Measurements from ENCODE around the gene LRP1B. TPM values are rescaled to one million over a fixed set of nuclear protein-coding genes. Genes with fewer than 3 reads are reported as not detected.

LRP1B gene
- total and polyA plus RNA-seq, 2 of the 8 experiments (the other 6 are each of a cell fraction or from before 2014, with no cell fraction given), result 0.03 TPM; not detected in 1

DNA sequence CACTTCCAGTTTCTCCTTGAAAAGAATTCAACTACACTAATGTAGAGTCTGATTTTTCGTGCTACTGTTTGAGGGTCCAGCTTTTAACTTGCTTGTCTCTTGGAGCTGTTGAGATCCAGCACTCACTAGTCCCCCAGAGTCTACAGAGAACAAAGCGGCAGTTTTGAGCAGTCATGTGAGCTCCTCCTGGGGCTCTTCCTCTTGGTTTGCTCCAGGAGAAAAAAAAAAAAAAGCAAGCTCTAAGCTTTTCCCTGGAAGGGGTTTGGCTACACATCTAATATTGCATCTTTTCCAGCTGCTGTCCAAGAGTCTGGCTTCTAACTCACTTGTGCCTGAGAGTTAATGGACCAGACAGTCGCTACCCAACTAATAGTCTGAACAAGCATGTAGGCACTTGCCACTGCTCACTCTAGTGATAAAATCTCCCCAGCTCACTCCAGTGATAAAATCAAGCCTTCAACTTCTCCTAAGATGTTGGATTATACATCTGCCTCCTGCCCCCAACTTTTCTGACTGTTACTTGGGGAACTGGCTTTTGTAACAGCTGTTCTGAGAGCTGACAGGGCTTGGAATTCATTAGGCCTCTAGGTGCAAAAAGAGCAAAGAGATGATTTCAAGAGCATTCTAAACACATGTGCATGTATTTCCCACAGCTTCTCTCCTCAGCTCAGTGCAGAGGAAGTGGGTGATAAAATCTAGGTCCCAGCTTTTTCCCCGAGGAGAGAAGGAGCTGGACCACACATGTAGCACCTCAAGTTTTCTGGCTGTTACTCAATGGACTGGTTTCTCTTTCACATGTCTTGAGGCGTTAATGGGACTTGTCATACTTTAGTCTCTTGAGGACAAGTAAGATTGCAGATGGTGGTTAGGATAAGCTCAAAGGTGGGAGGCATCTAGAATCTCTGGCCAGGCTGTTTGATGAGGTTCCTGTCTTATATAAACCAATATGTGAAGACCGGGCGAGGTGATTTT lies 750.5 kb downstream of the LRP1B start (continued):
- TF ChIP-seq, protein P1, sequence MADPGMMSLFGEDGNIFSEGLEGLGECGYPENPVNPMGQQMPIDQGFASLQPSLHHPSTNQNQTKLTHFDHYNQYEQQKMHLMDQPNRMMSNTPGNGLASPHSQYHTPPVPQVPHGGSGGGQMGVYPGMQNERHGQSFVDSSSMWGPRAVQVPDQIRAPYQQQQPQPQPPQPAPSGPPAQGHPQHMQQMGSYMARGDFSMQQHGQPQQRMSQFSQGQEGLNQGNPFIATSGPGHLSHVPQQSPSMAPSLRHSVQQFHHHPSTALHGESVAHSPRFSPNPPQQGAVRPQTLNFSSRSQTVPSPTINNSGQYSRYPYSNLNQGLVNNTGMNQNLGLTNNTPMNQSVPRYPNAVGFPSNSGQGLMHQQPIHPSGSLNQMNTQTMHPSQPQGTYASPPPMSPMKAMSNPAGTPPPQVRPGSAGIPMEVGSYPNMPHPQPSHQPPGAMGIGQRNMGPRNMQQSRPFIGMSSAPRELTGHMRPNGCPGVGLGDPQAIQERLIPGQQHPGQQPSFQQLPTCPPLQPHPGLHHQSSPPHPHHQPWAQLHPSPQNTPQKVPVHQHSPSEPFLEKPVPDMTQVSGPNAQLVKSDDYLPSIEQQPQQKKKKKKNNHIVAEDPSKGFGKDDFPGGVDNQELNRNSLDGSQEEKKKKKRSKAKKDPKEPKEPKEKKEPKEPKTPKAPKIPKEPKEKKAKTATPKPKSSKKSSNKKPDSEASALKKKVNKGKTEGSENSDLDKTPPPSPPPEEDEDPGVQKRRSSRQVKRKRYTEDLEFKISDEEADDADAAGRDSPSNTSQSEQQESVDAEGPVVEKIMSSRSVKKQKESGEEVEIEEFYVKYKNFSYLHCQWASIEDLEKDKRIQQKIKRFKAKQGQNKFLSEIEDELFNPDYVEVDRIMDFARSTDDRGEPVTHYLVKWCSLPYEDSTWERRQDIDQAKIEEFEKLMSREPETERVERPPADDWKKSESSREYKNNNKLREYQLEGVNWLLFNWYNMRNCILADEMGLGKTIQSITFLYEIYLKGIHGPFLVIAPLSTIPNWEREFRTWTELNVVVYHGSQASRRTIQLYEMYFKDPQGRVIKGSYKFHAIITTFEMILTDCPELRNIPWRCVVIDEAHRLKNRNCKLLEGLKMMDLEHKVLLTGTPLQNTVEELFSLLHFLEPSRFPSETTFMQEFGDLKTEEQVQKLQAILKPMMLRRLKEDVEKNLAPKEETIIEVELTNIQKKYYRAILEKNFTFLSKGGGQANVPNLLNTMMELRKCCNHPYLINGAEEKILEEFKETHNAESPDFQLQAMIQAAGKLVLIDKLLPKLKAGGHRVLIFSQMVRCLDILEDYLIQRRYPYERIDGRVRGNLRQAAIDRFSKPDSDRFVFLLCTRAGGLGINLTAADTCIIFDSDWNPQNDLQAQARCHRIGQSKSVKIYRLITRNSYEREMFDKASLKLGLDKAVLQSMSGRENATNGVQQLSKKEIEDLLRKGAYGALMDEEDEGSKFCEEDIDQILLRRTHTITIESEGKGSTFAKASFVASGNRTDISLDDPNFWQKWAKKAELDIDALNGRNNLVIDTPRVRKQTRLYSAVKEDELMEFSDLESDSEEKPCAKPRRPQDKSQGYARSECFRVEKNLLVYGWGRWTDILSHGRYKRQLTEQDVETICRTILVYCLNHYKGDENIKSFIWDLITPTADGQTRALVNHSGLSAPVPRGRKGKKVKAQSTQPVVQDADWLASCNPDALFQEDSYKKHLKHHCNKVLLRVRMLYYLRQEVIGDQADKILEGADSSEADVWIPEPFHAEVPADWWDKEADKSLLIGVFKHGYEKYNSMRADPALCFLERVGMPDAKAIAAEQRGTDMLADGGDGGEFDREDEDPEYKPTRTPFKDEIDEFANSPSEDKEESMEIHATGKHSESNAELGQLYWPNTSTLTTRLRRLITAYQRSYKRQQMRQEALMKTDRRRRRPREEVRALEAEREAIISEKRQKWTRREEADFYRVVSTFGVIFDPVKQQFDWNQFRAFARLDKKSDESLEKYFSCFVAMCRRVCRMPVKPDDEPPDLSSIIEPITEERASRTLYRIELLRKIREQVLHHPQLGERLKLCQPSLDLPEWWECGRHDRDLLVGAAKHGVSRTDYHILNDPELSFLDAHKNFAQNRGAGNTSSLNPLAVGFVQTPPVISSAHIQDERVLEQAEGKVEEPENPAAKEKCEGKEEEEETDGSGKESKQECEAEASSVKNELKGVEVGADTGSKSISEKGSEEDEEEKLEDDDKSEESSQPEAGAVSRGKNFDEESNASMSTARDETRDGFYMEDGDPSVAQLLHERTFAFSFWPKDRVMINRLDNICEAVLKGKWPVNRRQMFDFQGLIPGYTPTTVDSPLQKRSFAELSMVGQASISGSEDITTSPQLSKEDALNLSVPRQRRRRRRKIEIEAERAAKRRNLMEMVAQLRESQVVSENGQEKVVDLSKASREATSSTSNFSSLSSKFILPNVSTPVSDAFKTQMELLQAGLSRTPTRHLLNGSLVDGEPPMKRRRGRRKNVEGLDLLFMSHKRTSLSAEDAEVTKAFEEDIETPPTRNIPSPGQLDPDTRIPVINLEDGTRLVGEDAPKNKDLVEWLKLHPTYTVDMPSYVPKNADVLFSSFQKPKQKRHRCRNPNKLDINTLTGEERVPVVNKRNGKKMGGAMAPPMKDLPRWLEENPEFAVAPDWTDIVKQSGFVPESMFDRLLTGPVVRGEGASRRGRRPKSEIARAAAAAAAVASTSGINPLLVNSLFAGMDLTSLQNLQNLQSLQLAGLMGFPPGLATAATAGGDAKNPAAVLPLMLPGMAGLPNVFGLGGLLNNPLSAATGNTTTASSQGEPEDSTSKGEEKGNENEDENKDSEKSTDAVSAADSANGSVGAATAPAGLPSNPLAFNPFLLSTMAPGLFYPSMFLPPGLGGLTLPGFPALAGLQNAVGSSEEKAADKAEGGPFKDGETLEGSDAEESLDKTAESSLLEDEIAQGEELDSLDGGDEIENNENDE (IDR thresholded peaks at IDR 0.05; ENCODE audit: insufficient replicate concordance, low read length), result no peak
- TF ChIP-seq SIRT6 (IDR thresholded peaks at IDR 0.05; ENCODE audit: low read length), result no peak
- no peak for TF ChIP-seq RFX5 (IDR thresholded peaks at IDR 0.05; ENCODE audit: borderline replicate concordance, low read depth, low read length)
- no peak for TF ChIP-seq GABPA (IDR thresholded peaks at IDR 0.05; ENCODE audit: borderline replicate concordance, insufficient read depth, low read length)

All from H1 (cell line).